Iris pigment epithelial cell (primary cell): Measurements from ENCODE around the gene ABHD6.
"Not testable (repeated sequence)": the region's sequence is repeated elsewhere in the genome, so short reads cannot be mapped to it uniquely, and the experiment has no call there.

Experiments used
- DNase-seq: peaks from one replicate; pipeline ENCODE4 v3.0.0-alpha.2; 2011; ENCODE audit warnings: low read depth

The ABHD6 gene

DNA sequence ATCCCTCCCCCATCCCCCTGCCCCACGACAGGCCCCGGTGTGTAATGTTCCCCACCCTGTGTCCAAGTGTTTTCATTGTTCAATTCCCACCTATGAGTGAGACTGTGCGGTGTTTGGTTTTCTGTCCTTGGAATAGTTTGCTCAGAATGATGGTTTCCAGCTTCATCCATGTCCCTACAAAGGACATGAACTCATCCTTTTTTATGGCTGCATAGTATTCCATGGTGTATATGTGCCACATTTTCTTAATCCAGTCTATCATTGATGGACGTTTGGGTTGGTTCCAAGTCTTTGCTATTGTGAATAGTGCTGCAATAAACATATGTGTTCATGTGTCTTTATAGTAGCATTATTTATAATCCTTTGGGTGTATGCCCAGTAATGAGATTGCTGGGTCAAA, 5.3 kb downstream of the ABHD6 start:
- not testable (repeated sequence) for DNase-seq

DNA sequence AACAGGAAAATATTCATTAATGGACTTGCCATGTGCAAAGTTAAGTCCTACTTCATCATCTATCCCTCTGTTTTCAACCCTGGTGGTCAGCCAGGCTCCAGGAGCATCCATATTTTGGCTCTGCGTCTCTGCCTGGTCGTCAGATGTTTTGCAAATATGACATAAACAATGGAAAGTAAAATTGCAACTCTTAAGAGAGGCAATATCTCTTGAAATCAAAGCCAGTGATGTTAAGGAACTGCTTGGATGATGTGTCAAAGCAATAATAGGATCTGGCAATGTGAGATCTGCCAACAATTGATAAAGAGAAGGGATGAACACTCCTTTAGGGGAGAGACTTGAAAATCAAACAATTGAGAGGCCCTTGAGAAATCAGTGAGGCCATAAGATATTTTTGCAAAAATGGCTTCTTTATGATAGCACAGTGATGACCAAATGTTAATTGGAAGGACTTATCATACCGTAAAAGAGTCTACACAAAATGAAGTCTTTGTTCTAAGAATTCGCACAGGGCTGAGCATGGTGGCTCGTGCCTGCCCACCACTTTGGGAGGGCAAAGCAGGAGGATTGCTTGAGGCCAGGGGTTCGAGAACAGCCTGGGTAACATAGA, 6.5 kb downstream of the ABHD6 start:
- no peak for DNase-seq

DNA sequence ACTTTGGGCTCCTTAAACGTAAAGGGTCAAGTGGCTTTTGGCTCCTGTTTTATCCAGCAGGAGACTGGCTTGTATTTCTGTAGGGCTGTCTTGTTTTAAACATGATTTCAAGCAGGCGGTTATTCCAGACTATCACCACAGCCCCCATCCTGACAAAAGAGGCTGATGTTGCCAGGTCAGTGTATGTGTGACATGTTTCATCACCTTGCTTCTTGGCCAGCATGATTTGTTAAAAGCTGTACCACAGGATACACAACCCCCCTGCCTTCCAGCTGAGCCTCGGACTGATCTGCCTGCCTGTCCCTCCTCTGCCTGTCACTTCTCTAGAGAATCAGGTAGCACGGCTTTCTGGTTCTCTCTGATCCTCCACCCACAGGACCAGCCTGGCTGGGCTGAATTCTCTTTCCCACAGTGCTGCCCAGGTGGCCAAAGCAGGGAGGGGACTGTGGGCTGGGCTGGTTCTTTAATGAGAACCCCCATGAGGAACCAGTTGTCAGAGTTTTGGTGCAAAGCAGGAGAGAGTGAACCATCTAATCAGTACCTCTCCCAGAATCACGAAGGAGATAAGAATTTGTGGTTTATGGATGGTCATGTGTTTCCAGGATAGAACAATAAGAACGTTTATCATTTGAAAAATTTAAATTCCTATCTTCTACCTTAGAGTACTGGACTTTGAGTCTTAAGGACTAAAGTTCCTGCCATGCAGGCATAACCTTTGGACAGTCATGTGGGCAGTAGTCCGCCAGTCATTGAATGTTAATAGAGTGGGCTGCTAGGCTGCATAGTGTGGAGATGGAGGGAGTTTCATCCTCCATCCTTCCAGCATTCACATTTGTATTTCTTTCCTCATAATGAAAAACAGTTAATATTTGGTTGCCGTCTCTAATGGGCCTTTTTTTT, 8.8 kb downstream of the ABHD6 start:
- DNase-seq: no peak

DNA sequence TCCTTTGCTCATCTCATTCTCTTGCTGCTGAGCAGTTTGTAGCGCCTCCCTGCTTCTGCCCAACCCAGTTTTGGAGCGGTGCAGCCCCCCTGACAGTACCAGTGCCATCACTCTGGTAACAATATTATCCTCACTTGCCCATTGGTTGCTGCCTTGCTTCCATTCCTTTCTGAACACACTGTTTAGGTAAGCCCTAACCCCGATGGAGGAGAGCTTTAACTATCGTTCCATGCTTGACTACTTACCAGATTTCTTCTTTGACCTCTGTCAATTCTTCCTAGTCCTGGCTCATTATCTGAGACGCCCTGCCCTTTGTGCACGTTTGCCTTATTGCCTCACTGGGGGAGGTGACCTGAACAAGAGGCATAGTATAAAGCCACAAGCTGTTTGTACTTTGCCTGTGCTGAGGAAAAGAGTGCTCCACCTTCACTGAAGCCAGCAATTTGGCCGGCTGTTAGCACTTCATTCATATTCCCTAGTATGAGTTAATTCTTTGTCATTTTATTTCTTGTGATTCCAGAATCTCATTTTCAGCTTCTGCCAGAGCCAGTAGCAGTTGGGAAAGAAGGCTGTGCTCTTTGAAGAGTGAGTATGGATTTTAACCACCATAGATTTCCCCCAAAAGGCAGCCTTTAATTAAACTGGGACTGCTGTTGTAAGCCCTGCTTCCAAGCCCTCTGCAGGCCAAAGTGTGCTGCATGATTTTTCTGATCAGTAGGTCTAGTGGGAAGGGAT, 11.9 kb downstream of the ABHD6 start:
- DNase-seq: no peak

DNA sequence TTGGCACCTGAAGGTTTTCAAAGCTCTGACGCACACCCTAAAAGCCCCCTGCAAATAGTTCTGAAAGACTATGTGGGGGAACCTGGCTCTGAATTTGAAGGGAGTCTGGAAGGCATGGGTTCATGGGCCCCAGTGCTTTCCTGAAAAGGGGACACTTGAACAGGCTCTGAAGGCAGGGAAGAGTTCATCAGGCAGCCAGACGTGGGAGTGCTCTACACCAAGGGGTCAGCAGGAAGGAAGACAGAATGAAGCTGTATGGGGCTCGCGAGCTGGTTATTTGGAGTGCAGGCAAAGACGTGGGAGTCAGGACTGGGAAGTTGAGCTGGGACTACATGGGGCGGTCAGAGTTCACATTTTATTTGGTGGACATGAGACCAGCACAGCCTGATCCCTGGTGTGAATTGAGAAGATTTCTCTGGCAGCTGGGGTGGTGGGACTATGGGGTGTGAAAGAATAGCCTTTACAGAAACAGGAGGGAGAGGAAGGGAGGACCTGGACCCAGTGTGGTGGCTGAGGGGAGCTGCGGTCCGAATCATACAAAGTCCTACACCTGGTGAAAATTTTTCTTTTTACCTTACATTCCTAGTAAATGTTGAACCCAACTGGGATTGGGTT, 12.6 kb downstream of the ABHD6 start:
- no peak for DNase-seq

DNA sequence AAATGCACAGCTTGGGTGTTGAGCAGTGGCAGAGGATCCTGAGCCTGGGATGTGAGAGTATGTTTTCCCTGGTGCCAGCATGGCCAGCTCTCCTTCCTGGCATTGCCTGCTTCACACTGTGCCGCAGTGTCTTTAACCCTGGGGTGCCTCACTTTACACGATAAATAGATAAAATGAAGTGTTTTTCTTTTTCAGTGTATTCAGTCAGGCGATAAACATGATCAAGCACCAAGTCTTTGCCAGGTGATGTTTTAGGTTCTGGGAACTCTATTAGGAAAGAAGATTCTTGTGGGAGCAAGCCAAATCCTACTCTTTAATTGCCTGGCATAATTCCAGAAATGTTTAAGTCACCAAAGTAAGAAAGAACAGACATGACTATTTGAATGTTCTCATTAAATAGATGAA, 14.0 kb downstream of the ABHD6 start:
- no peak for DNase-seq

DNA sequence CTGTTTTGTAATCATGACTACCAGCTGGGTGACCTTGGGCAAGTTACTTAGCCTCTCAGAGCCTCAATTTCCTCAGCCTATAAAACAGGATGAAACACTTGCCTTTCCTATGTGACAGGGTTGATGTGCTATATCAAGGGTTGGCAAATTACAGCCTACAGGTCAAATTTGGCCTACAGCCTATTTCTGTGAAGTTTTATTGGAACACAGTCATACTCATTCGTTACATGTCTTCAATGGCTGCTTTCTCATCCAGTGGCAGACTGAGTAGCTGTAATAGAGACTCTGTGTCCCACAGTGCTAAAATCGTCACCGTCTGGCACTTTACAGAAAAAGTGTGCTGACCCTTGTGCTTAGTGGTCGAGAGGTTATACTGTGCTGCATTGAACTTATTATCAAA, 16.6 kb downstream of the ABHD6 start:
- DNase-seq: no peak

DNA sequence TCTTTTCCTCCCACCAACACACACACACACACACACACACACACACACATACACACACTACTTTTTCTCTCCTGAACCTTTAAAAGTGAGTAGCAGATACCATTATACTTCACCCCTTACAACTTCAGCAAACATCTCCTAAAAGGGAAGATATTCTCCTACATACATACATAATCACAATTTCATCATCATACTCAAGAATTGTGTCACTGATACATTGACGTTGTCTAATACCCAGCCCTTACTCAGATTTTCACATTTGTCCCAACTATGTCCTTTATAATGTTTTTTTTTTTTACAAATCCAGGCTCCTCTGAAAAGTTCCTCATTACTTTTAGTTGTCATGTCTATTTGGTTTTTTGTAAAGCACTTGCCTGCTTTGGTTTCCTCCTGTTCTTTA, 18.5 kb downstream of the ABHD6 start:
- no peak for DNase-seq

DNA sequence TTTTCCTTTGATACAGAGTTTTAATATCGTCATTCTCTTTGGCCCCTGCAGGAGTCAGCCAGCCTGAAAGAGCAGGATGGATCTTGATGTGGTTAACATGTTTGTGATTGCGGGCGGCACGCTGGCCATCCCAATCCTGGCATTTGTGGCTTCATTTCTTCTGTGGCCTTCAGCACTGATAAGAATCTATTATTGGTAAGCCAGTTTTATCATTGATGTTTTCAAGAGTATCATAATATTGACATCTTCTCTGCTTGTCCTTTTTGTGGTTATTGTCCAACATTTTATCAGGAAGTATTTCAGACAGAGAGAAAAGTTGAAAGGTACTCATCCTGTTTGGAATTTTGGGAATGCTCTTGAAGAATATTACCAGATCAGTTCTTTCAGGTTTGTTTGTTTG, 18.9 kb downstream of the ABHD6 start:
- DNase-seq: no peak

DNA sequence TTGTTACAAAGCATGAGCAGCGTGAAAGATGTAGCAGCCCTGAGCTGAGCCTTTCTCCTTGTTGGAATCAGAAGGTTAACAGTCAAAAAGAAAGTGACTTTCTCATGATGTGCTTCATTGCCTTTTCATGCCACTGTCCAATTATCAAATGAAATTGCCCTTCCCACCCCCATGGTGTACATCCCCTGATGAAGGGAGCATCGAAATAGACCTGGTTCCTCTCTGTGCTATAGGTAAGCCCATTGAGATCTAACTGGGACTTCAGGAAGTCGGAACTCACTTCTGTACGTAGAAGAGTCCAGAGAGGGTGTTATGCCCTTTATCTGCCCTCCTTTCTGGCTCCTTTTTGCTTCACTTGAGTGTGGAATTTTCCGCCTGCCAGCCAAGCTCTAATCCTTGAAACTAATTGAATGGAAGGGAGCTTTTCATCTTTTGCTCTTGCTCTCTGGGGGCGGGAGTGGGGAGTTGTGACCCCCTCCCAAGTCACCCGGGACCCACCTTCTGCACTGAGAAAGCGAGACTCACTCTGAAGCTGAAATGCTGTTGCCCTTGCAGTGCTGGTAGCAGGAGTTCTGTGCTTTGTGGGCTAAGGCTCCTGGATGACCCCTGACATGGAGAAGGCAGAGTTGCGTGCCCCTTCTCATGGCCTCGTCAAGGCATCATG, 20.9 kb downstream of the ABHD6 start:
- no peak for DNase-seq

DNA sequence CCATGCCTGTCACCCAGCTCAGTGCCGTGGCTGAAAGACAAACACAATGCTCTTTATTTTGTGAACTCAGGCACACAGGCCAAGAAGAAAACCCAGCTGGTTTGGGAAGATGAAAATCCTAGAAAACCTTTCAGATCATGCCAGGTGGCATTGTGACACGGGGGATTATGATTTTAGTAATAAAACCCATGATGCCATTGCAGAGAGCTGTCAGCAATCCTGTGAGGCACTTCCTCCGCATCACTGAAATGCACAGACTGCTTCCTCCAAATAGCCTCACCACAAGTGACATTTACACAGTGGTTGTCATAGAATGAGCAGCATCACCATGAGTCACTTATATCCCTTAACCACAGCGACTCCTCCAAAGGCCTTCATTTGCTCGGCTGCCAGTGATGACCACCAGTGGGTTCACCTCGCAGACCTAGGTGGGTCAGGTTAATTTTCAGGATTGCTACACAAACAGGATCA, 22.7 kb downstream of the ABHD6 start:
- DNase-seq: peak; percentile 67

DNA sequence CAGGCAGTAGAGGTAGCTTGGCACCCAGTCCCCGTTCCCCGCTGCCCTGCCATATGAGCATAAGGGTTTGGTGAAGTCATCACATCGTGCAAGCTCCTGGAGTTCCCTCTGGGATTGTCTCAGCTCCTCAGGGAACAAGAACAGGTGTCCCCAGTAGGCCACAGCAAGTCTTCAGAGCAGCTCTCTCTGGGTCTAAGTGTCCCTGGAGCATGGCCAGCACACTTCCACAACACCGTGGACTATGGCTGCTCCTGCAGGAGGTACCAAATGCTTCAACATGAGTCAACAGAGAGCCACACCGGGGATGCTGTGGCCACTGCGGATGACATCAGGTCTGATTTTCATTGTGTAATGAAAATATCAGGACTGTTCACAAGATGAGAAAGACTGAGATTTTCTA, 23.1 kb downstream of the ABHD6 start:
- DNase-seq: peak; percentile 59

DNA sequence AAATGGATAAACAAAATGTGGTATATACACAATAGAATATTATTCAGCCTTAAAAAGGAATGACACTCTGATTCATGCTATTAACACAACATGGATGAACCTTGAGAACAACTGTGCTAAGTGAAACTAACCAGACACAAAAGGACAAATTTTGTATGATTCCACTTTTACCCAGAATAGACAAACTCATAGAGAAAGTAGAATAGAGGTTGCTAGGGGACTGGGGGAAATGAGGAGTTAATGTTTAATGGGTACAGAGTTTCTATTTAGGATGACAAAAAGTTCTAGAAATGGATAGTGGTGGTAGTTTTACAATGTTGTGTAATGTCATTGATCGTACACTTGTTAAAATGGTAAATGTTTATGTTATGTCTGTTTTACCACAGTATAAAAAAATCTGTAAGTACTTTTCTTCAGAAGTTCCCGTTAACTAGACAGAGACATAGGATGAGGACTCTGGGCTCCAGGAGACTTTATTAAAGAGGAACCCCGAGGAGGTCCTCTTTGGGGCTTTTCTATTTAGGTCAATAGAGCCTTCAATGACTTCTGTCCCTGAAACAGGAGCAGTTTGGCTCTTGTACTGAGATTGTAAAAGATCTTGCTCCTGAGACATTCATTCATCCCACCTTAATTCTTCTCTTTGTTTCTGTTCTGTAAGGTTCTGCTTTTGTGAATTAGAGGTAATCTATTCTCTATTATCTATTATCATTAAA, 24.5 kb downstream of the ABHD6 start:
- DNase-seq: no peak

DNA sequence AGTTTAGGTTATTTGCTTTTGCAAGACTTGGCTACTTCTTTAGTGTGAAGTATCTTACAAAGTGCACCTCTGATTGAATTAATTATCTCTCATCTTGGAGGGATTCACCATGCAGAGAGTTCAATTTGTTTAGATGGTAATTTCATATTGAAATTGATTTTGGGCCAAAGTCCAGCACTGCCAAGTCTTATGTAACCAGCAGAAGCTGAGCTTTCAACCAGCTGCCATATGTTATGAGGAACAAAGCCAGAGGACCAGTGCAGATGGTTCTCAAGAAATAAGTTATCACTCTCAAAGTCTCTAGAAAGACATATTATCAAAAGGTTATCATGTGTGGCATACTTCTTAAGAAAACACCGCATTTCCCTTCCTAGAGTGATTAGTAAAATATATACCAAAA, 29.0 kb downstream of the ABHD6 start:
- DNase-seq: no peak

DNA sequence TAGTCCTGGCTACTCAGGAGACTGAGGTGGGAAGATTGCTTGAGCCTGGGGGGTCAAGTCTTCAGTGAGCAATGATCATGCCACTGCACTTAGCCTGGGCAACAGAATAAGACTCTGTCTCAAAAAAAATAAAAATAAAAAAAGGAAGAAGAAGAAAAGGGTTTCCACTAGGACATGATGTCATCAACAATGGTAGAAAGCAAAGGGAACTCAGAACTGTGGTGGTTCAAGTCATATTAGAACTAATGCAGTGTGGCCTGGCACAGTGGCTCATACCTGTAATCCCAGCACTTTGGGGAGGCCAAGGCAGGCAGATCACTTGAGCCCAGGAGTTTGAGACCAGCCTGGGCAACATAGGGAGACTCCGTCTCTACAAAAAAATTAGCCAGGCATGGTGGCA, 30.0 kb downstream of the ABHD6 start:
- DNase-seq: not testable (repeated sequence)

DNA sequence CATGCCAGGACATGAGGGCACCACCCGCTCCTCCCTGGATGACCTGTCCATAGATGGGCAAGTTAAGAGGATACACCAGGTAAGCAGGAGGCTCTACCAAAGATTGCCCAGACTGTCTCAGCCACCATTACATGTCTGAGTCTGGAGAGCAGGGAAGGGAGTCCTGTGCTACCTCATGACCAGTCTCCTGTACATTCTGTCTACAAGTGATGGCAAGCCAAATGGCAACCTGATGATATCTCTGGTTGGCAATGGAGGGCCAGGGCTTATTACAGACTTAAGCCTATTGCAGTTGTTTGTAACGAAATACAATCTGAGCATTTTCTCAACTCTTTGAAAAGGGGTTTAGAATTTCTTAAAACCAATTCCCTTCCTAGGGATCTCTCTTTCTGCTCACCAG, 31.8 kb downstream of the ABHD6 start:
- DNase-seq: no peak

DNA sequence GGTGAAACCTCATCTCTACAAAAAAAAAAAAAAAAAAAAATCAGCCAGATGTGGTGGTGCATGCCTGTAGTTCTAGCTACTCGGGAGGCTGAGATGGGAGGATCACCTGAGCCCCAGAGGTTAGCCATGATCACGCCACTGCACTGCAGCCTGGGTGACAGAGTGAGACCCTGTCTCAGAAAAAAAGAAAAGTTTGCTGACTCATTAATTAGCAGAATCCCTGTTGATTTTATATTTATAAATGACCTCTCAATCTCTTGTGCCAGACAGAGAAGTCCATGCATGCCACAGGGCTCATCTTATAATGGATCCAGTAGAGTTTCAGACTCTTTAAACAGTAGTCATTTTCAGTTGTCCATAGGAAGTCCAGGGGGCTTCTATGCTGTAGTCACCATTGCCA, 32.9 kb downstream of the ABHD6 start:
- DNase-seq: no peak

DNA sequence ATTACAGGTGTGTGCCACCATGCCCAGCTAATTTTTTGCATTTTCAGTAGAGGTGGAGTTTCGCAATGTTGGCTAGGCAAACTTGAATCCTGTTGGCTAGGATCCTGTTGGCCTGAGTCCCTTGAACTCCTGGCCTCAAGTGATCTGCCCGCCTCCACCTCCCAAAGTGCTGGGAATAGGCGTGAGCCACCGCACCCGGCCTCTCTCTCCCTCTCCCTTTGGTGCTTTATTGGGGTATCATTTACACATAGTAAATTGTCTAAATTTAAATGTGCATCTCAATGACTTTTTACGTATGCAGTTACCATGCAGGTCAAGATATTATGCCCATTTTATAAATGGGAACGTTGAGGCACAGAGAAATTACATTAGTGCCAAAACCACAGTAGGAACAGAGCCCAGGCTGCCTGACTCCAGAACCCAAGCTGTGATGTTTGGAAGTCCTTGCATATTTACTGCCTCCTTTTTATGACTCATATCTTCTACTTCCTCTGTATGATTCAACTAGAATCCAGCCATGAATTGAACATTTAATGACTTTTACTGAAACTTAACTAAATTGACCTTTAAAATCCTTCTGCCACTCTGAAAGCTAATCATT, 34.4 kb downstream of the ABHD6 start:
- peak; percentile 95 for DNase-seq

DNA sequence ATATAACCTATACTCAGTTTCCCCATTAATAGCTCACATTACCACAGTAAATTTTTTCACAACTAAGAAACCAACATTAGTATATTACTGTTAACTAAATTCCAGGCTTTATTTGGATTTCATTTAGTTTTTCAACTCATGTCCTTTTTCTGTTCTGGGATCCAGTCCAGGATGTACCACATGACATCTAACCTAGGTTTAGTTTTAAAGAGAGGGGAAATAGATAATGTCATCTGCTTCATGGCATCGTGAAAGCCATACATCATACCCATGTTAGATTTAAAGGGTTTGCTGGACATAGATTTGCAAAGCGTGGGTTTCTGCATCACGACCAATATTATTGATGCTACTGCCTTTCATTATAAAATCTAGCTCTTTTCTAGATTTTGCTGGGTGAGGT, 35.3 kb downstream of the ABHD6 start:
- peak; percentile 59 for DNase-seq

DNA sequence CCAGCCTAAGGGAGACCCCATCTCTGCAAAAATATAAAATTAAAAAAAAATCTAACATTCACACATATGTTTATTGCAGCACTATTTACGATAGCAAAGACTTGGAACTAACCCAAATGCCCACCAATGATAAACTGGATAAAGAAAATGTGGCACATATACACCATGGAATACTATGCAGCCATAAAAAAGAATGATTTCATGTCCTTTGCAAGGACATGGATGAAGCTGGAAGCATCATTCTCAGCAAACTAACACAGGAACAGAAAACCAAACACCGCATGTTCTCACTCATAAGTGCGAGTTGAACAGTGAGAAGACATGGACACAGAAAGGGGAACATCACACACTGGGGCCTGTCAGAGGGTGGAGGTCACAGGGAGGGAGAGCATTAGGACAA, 35.8 kb downstream of the ABHD6 start:
- not testable (repeated sequence) for DNase-seq
